HCT116 (cell line): ENCODE data around the gene ARHGEF3. TPM values are rescaled to one million over a fixed set of nuclear protein-coding genes. Genes with fewer than 3 reads are reported as not detected.

Source experiments
- ATAC-seq: fragments of 200-7000 bp; cut with Tn5 transposase; 2 replicates; pipeline ENCODE4 v1.9.1; 2020; ENCODE audit warnings: mild to moderate bottlenecking, moderate library complexity
- BruUV-seq: library from RNA; stranded (reverse); fragments of 400-500 nt; replicated peaks from 2 replicates; lab custom pipeline; 2021; lab: Mats Ljungman, UMichigan
- CTCF ChIA-PET: fragments of 300-600 bp; sonication (Branson Sonifier 250); formaldehyde crosslinking; loops from one replicate; lab custom pipeline; 2021; ENCODE audit warnings: antibody characterized with exemption; lab: Charles Lee
- POLR2A ChIA-PET: fragments of 300-600, 350-600 bp; sonication (Branson Sonifier 250); formaldehyde crosslinking; loops from one replicate; lab custom pipeline; 2021; ENCODE audit warnings: antibody characterized with exemption; lab: Charles Lee
- RAD21 ChIA-PET, 2 experiments: fragments of 300-600 bp; sonication (Branson Sonifier 250); formaldehyde crosslinking; loops; one replicate each; lab custom pipeline; 2023; ENCODE audit warnings: low total read pairs in 2 of 2; ENCODE audit not compliant: uncharacterized antibody in 2 of 2, unreplicated experiment in 2 of 2, low non-redundant PET in 1 of 2; lab: Charles Lee
- DNase-seq: peaks from one replicate; pipeline ENCODE4 v3.0.0-alpha.2; 2010; ENCODE audit warnings: low read depth, low spot score
- H2AFZ ChIP-seq: fragments of 200-600 bp; shearing (Covaris generic), sonication (generic); 2 replicates; pipeline ENCODE4 v1.6.1; 2017; ENCODE audit warnings: low read depth, mixed run types, mixed read lengths, antibody characterized with exemption, low read length; ENCODE audit not compliant: poor library complexity, severe bottlenecking
- H3K27ac ChIP-seq: 2 replicates; pipeline ENCODE4 v1.5.1; 2012; ENCODE audit warnings: low read depth, low read length
- H3K27me3 ChIP-seq: fragments of 200-600 bp; sonication (generic); 2 replicates; pipeline ENCODE4 v1.6.1; 2016; ENCODE audit warnings: mixed run types, low read length, mixed read lengths; ENCODE audit not compliant: insufficient read depth
- H3K36me3 ChIP-seq, 2 experiments: fragments of 200-500 bp in 1 of 2; fragments of 200-600 bp in 1 of 2; sonication (Bioruptor generic) in 1 of 2; sonication (generic) in 1 of 2; 2 replicates each; pipeline versions ENCODE4 v1.5.1 to v1.6.1; 2014 to 2016; ENCODE audit warnings: low read length in 2 of 2, inconsistent platforms in 1 of 2, mixed read lengths in 1 of 2, mixed run types in 1 of 2; ENCODE audit not compliant: insufficient read depth in 2 of 2, control insufficient read depth in 1 of 2
- H3K4me1 ChIP-seq, 2 experiments: fragments of 200-600 bp in 1 of 2; sonication (generic) in 1 of 2; 2 replicates each; pipeline versions ENCODE4 v1.5.1 to v1.6.1; 2012 to 2017; ENCODE audit warnings: low read length in 2 of 2, inconsistent platforms in 1 of 2, mild to moderate bottlenecking in 1 of 2, mixed read lengths in 1 of 2, mixed run types in 1 of 2, moderate library complexity in 1 of 2; ENCODE audit not compliant: insufficient read depth in 2 of 2, control insufficient read depth in 1 of 2
- H3K4me2 ChIP-seq: fragments of 200-600 bp; sonication (generic); 2 replicates; pipeline ENCODE4 v1.6.1; 2017; ENCODE audit warnings: mixed run types, low read length, mixed read lengths
- H3K4me3 ChIP-seq, 2 experiments: fragments of 200-600 bp in 1 of 2; sonication (generic) in 1 of 2; replicated peaks in 1 of 2; 2 replicates each; pipeline ENCODE4 v1.5.1; 2011 to 2016; ENCODE audit warnings: low read length in 2 of 2, control low read depth in 1 of 2, low read depth in 1 of 2, mild to moderate bottlenecking in 1 of 2, mixed read lengths in 1 of 2, mixed run types in 1 of 2
- H3K79me2 ChIP-seq: fragments of 200-600 bp; sonication (generic); 2 replicates; pipeline ENCODE4 v1.6.1; 2017; ENCODE audit warnings: mild to moderate bottlenecking, mixed run types, low read length, moderate library complexity, mixed read lengths; ENCODE audit not compliant: insufficient read depth
- H3K9ac ChIP-seq: fragments of 200-600 bp; sonication (generic); 2 replicates; pipeline ENCODE4 v1.6.1; 2016; ENCODE audit warnings: low read length, mixed read lengths
- H3K9me2 ChIP-seq: fragments of 200-600 bp; sonication (generic), shearing (Covaris generic); 2 replicates; pipeline ENCODE4 v1.6.1; 2017; ENCODE audit warnings: mixed run types, mild to moderate bottlenecking, moderate library complexity; ENCODE audit not compliant: insufficient read depth
- H3K9me3 ChIP-seq, 2 experiments: fragments of 200-500 bp in 1 of 2; fragments of 200-600 bp in 1 of 2; sonication (Bioruptor generic) in 1 of 2; sonication (generic) in 1 of 2; 2 replicates each; pipeline ENCODE4 v1.6.1; 2014 to 2017; ENCODE audit warnings: low read length in 2 of 2, mixed read lengths in 2 of 2, inconsistent platforms in 1 of 2, low read depth in 1 of 2, mild to moderate bottlenecking in 1 of 2, mixed run types in 1 of 2, moderate library complexity in 1 of 2; ENCODE audit not compliant: control insufficient read depth in 1 of 2, insufficient read depth in 1 of 2
- H4K20me1 ChIP-seq: fragments of 200-600 bp; sonication (generic), shearing (Covaris generic); 2 replicates; pipeline ENCODE4 v1.6.1; 2017; ENCODE audit warnings: mixed run types, mild to moderate bottlenecking, moderate library complexity; ENCODE audit not compliant: insufficient read depth
- CBX3 ChIP-seq: IDR thresholded peaks from 2 replicates; pipeline ENCODE4 v1.6.1; 2012; ENCODE audit warnings: low read depth
- CEBPB ChIP-seq: IDR thresholded peaks from 2 replicates; pipeline ENCODE4 v1.6.1; 2012; ENCODE audit warnings: low read depth
- EGR1 ChIP-seq: IDR thresholded peaks from 2 replicates; pipeline ENCODE4 v1.6.1; 2012; ENCODE audit warnings: low read depth
- ELF1 ChIP-seq: IDR thresholded peaks from 2 replicates; pipeline ENCODE4 v1.6.1; 2012; ENCODE audit warnings: low read depth, borderline replicate concordance
- EZH2 ChIP-seq: fragments of 200-600 bp; sonication (generic); IDR thresholded peaks from 2 replicates; pipeline ENCODE4 v1.6.1; 2017; ENCODE audit warnings: antibody characterized with exemption, mixed run types
- EZH2phosphoT487 ChIP-seq: fragments of 200-600 bp; IDR thresholded peaks from 2 replicates; pipeline ENCODE4 v1.6.1; 2018; ENCODE audit warnings: antibody characterized with exemption, borderline replicate concordance
- FOSL1 ChIP-seq: IDR thresholded peaks from 2 replicates; pipeline ENCODE4 v1.6.1; 2012; ENCODE audit warnings: low read depth
- JUND ChIP-seq: IDR thresholded peaks from 2 replicates; pipeline ENCODE4 v1.6.1; 2012
- POLR2A ChIP-seq: IDR thresholded peaks from 2 replicates; pipeline ENCODE4 v1.7.0; 2011; ENCODE audit warnings: borderline replicate concordance; ENCODE audit not compliant: insufficient read depth, insufficient read length; ENCODE audit errors: extremely low read depth
- POLR2AphosphoS5 ChIP-seq: IDR thresholded peaks from 2 replicates; pipeline ENCODE4 v1.6.1; 2011; ENCODE audit warnings: mild to moderate bottlenecking, low read depth, low read length, moderate library complexity
- RAD21 ChIP-seq: IDR thresholded peaks from 2 replicates; pipeline ENCODE4 v1.6.1; 2012; ENCODE audit warnings: low read depth, mild to moderate bottlenecking
- SIN3A ChIP-seq: IDR thresholded peaks from 2 replicates; pipeline ENCODE4 v1.6.1; 2012; ENCODE audit warnings: low read depth
- SRF ChIP-seq: IDR thresholded peaks from 2 replicates; pipeline ENCODE4 v1.6.1; 2012; ENCODE audit warnings: low read depth
- TCF7L2 ChIP-seq: IDR thresholded peaks from 2 replicates; pipeline ENCODE4 v1.7.0; 2011; ENCODE audit warnings: borderline replicate concordance, inconsistent platforms; ENCODE audit not compliant: insufficient read depth, insufficient read length; ENCODE audit errors: extremely low read depth
- YY1 ChIP-seq: IDR thresholded peaks from 2 replicates; pipeline ENCODE4 v1.6.1; 2011; ENCODE audit warnings: low read length, low read depth, moderate library complexity, mild to moderate bottlenecking; ENCODE audit not compliant: insufficient replicate concordance; ENCODE audit errors: extremely low read depth
- ZBTB33 ChIP-seq: IDR thresholded peaks from 2 replicates; pipeline ENCODE4 v1.6.1; 2011; ENCODE audit warnings: mild to moderate bottlenecking, low read length, moderate library complexity; ENCODE audit not compliant: insufficient replicate concordance; ENCODE audit errors: extremely low read depth
- ZFX ChIP-seq: fragments of 450-650 bp; IDR thresholded peaks from 2 replicates; pipeline ENCODE4 v1.6.1; 2017
- ZNF274 ChIP-seq: fragments of 200-500 bp; sonication (Bioruptor generic); IDR thresholded peaks from 2 replicates; pipeline ENCODE4 v1.6.1; 2014; ENCODE audit warnings: mild to moderate bottlenecking, low read depth, low read length, inconsistent platforms
- intact Hi-C: fragments of 100-400 bp; cut with micrococcal nuclease; formaldehyde crosslinking; loops from 2 replicates; pipeline ENCODE4 v1.10.0; 2022
- total RNA-seq: library from RNA; stranded (reverse); gene quantifications from one replicate; pipeline ENCODE4 v1.2.1, GENCODE V29; 2021; ENCODE audit not compliant: unreplicated experiment
- TF ChIP-seq, protein P1 (sequence below): IDR thresholded peaks from 2 replicates; pipeline ENCODE4 v1.6.1; 2012
- TF ChIP-seq, protein P2 (sequence below), 3 experiments: fragments of 200-600 bp in 1 of 3; sonication (generic) in 1 of 3; IDR thresholded peaks in 2 of 3; conservative IDR thresholded peaks in 1 of 3; 2 replicates each; pipeline ENCODE4 v1.5.1; 2012 to 2017; ENCODE audit warnings: low read depth in 2 of 3, low read length in 2 of 3, antibody characterized with exemption in 1 of 3, borderline replicate concordance in 1 of 3, control low read depth in 1 of 3, mild to moderate bottlenecking in 1 of 3, mixed read lengths in 1 of 3, mixed run types in 1 of 3, moderate library complexity in 1 of 3; ENCODE audit not compliant: insufficient read depth in 1 of 3

ARHGEF3 gene
- total RNA-seq, 1 experiment from 2014 or later, result 18.1 TPM

DNA sequence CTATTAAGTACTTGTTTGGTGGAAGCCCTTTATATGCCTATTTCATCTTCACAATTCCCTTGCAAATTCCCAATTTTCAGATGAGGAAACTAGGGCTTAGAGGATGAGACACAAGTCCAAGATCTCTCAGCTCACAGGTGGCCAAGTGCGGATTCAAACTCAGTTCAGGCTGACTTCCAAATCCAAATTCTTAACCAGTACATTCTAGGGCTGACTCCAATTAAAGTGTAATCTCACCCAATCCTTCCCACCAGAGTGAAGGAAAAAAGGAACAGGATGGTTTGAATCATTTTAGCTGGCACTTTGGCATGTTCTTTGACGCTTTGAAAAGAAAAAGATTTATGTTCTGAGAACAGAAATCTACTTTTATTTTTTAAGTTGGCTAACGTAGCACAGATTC lies 12.7 kb downstream of the ARHGEF3 start:
- peaks cover 6% of the 10 kb centered on the region in 2 experiments for H3K4me1 ChIP-seq
- CTCF ChIA-PET, result interaction anchor here (0.6 to 2.8 kb wide), 2 partner anchors 11 to 12 kb away, joined by 5 to 19 read pairs; partner anchors contain the start of gene ARHGEF3
- H3K36me3 ChIP-seq, result no peaks in the 10 kb centered on the region

More for the DNA sequence above, 12.7 kb downstream of the ARHGEF3 start:
- H2AFZ ChIP-seq, result no peak overlapping the region
- H3K4me3 ChIP-seq, result no peak overlapping the region
- no peak overlapping the region for H3K9ac ChIP-seq
- TF ChIP-seq POLR2AphosphoS5, result no peak
- no peak for TF ChIP-seq ELF1
- TF ChIP-seq, protein P1, sequence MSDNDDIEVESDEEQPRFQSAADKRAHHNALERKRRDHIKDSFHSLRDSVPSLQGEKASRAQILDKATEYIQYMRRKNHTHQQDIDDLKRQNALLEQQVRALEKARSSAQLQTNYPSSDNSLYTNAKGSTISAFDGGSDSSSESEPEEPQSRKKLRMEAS, result no peak
- no peak for TF ChIP-seq SIN3A
- TF ChIP-seq, protein P2, sequence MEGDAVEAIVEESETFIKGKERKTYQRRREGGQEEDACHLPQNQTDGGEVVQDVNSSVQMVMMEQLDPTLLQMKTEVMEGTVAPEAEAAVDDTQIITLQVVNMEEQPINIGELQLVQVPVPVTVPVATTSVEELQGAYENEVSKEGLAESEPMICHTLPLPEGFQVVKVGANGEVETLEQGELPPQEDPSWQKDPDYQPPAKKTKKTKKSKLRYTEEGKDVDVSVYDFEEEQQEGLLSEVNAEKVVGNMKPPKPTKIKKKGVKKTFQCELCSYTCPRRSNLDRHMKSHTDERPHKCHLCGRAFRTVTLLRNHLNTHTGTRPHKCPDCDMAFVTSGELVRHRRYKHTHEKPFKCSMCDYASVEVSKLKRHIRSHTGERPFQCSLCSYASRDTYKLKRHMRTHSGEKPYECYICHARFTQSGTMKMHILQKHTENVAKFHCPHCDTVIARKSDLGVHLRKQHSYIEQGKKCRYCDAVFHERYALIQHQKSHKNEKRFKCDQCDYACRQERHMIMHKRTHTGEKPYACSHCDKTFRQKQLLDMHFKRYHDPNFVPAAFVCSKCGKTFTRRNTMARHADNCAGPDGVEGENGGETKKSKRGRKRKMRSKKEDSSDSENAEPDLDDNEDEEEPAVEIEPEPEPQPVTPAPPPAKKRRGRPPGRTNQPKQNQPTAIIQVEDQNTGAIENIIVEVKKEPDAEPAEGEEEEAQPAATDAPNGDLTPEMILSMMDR (IDR thresholded peaks at IDR 0.05 in 2 of 3, conservative IDR thresholded peaks at IDR 0.05 in 1 of 3; ENCODE audit: borderline replicate concordance in 1 of 3, insufficient read depth in 1 of 3, low read depth in 2 of 3, low read length in 2 of 3), result no peak
- no peak for TF ChIP-seq EZH2
- TF ChIP-seq RAD21, result no peak
- TF ChIP-seq CBX3, result no peak
- TF ChIP-seq ZBTB33, result no peak
- no peak for TF ChIP-seq EZH2phosphoT487
- no peak for TF ChIP-seq YY1
- TF ChIP-seq EGR1, result no peak
- TF ChIP-seq SRF, result no peak
- TF ChIP-seq CEBPB, result no peak
- no peak for TF ChIP-seq POLR2A
- no peak for TF ChIP-seq ZNF274
- TF ChIP-seq JUND, result no peak
- no peak for TF ChIP-seq TCF7L2
- TF ChIP-seq FOSL1, result no peak
- TF ChIP-seq ZFX, result no peak
- no peaks in the 10 kb centered on the region for H4K20me1 ChIP-seq
- H3K4me2 ChIP-seq, result no peak overlapping the region
- H3K27me3 ChIP-seq, result no peaks in the 10 kb centered on the region
- RAD21 ChIA-PET, result no interaction called here
- POLR2A ChIA-PET, result interaction anchor here (2.0 kb wide), 1 partner anchor 10 kb away, joined by 5 read pairs; no protein-coding TSS in a partner anchor
- intact Hi-C loops, result no loop called here
- no peak for DNase-seq
- BruUV-seq, result no TSS peak
- no peaks in the 10 kb centered on the region for H3K9me3 ChIP-seq
- H3K9me2 ChIP-seq, result no peaks in the 10 kb centered on the region
- no peak for ATAC-seq
- H3K27ac ChIP-seq, result no peak overlapping the region
- no peaks in the 10 kb centered on the region for H3K79me2 ChIP-seq
